ENCODE data around the gene ARID4B.
"Not testable (repeated sequence)": the region's sequence is repeated elsewhere in the genome, so short reads cannot be mapped to it uniquely, and the experiment has no call there.

The ARID4B gene

GRCh38 chr1:235221653-235222375, 106.2 kb downstream of the ARID4B start:
- DNase-seq: no peak

DNA sequence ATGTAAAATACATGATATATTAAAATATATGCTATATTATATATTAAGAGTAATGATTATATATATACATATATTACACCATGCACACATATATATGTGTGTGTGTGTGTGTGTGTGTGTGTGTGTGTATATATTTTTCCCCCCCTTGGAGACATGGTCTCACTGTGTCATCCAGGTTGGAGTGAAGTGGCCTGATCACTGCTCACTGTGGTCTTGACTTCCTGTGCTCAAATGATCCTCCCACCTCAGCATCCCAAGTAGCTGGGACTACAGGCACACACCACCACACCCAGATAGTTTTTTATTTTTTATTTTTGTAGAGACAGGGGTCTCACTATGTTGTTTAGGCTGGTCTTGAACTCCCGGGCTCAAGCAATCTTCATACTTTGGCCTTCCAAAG, 112.5 kb downstream of the ARID4B start:
- DNase-seq: no peak

DNA sequence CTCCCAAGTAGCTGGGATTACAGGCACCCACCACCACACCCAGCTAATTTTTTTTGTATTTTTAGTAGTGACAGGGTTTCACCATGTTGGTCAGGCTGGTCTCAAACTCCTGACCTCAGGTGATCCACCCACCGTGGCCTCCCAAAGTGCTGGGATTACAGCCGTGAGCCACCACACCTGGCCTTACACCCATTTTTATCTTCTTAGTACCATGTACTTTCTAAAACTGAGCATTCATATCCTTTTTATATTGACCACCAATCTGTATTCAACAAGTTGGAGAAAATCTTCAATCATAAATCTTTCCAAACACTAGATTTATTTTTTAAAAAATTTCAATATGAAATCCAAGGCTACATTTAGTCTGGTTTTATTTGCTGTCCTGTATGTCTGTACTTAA, 113.0 kb downstream of the ARID4B start:
- DNase-seq: not testable (repeated sequence)

DNA sequence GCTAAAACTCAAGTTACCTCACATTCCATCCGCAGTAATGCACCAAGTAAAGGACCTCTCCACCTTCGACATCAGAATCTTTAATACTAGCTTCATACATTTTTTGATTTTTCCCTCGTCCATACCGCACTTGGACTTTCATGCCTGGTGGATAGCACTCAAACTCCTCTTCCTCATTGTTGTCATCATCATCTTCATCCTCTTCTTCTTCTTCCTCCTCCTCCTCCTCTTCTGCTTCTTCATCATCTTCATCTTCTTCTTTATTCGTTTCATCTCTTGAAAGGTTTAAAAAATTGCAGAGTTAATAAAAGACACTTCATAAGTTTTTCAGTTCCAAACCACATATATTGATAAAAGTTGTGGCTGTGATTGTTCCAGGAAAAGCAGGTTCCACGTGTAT, 114.2 kb downstream of the ARID4B start:
- DNase-seq: no peak

DNA sequence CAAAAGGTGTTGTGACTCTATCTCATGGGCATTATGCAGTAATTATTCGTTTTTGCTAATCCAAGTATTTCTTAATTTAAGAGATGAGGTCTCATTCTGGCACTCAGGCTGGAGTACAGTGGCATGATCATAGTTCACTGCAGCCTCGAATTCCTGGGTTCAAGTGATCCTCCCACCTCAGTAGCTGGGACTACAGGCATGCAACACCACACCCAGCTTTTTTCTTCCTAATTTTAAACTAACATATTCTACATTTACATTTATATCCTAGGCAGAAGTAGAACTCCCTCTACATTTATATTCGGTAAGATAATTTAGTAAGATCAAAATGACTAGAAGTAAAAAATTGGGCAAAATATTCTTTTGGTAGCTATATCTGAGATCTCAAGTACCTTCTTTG, 116.5 kb downstream of the ARID4B start:
- no peak for DNase-seq

DNA sequence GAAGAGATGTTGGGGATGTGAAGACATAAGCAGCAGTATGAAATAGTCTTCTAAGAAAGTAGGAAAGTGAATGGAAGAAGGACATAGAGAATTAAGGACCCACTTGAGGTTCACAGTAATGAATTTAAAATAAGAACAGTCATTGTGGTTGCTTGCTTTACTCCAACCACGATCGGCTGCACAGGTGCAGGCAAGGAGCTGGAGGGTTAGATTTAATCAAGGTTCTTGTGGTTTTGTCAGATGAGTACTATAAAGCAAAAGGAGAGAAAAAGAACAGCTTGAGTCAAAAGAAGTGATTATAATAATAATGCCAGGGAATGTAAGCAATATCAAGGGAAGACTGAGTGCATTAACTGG, 120.8 kb downstream of the ARID4B start:
- no peak for DNase-seq

DNA sequence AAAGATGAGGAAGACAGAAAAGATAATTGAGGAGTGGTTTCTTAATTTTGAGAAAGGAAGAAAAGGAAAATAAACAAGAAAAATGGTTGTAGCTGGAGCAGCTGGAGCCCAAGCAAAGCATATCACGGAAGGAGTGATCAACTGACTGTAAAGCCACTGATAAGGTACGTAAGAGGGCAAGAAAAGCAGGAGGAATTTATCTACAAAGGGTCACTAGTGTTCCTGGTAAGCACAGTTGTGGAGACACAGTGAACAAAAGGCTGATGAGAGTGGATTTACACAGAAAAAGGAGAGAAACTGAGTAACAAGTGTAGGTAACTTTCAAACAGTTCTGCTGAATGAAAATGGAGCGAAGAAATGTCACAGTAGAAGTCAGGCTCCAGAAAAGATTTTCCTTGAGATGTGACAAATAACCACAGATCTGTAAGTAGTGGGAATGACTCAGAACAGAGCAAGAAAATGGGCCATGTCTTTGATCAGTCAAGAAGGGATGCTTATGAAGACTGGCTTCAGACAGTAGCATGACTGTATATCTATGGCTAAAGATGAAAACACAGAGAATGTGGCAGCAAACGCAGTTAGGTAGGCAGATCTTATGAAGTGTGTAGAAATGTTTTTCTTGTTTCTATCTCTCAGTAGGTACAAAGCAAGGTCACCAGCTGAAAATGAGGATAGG, 121.3 kb downstream of the ARID4B start:
- peak in 1 of 3 donors; percentile 7 for DNase-seq

- no peak for DNase-seq
Observed at GRCh38 chr1:235205687-235206086, 122.3 kb downstream of the ARID4B start.

DNA sequence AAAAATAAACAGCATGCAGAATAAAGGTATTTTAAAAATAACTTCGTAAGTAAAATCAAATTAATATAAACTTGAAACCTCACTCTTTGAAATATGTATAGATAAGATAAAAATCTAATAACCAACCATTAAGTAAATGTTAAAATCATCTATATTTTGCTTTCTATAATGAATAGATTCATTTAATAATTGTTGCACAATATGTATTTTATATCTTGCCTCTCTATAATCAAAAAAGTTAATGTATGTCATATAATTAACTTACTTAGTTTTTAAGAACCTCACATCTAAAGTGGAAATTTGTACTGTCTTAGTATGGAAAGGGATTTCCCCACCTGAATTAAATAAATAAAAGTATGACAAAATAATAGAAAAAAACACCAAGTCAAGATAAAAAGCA, 124.6 kb downstream of the ARID4B start:
- no peak for DNase-seq

- DNase-seq: not testable (repeated sequence)
Observed at GRCh38 chr1:235202447-235202846, 125.5 kb downstream of the ARID4B start.

DNA sequence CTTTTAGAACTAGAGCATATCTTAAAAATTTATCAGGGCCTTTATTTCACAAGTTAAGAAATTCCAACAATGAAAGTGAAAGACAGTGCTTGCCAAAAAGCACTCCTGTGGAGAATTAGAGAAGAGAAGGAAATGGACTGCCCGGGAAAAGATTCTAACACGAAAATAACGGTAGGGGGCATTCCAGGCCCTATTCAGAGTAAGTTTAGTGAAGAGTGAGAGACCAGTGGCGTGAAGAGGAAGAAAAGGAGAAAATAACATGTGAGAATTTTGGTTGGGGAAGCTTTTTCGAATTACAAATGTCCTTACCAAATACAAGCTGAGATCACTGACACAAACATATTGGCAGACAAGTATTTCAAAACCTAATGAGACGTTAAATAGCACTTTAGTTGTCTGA, 128.5 kb downstream of the ARID4B start:
- peak; percentile 45 to 52 (median 48) for DNase-seq

DNA sequence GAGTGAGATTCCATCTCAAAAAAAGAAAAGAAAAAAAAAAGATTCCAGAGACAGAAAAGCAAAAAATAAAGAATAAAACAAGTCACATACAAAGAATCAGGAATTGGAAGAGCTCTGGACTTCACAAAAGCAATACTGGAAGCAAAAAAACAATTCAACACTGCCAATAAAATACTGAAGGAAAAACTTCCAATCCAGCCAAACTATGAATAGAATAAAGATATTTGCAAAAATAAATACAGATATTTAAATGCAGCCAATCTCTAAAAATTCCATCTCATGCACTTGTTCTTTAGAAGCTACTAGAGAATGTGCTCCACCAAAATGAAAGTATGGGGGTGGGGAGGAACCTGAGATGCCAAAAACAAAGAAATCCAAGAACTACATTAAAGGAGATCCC, 137.5 kb downstream of the ARID4B start:
- DNase-seq: no peak

DNA sequence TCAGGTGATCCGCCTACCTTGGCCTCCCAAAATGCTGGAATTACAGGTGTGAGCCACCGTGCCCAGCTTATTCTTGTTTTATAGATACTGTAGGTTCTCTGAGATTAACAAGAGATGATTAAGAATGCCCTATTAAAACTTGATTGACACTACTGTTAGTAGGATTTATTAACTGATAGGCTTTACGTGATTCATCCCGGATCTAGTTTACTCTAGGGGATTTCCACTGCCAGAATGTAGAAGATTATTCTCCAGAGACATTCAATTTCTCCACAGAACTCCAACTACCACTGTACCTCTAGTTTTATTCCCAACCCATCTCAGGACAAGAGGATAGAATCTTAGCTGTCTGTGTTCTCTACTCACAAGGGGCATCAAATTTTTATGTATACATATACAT, 140.7 kb downstream of the ARID4B start:
- no peak for DNase-seq

- no peak for DNase-seq
Observed at GRCh38 chr1:235181561-235182245, 146.3 kb downstream of the ARID4B start.

- no peak for DNase-seq
Observed at GRCh38 chr1:235180916-235181460, 147.0 kb downstream of the ARID4B start.

- DNase-seq: no peak
Observed at GRCh38 chr1:235176486-235176885, 151.5 kb downstream of the ARID4B start.

GRCh38 chr1:235169986-235170385, 158.0 kb downstream of the ARID4B start:
- DNase-seq: no peak

DNA sequence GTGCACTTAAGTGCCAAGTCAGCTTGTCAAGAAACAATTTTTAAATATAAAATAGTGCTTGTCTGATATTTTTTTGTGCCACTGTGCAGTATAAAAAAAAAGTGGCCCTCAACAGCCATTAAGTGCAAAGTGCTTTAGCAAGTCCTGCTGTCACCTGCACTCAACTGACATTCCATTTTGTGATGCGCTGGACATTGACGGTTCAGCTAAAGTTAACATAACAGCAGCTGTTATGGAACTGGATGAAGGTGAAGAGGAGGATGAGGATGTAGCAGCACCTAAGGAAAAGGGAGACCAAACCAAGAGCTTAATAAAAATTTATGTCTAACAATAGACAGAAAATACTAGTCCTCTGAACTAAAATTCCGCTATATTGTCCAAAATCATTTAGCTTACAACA, 159.6 kb downstream of the ARID4B start:
- no peak for DNase-seq

GRCh38 chr1:235161685-235162327, 166.2 kb downstream of the ARID4B start:
- DNase-seq: no peak

DNA sequence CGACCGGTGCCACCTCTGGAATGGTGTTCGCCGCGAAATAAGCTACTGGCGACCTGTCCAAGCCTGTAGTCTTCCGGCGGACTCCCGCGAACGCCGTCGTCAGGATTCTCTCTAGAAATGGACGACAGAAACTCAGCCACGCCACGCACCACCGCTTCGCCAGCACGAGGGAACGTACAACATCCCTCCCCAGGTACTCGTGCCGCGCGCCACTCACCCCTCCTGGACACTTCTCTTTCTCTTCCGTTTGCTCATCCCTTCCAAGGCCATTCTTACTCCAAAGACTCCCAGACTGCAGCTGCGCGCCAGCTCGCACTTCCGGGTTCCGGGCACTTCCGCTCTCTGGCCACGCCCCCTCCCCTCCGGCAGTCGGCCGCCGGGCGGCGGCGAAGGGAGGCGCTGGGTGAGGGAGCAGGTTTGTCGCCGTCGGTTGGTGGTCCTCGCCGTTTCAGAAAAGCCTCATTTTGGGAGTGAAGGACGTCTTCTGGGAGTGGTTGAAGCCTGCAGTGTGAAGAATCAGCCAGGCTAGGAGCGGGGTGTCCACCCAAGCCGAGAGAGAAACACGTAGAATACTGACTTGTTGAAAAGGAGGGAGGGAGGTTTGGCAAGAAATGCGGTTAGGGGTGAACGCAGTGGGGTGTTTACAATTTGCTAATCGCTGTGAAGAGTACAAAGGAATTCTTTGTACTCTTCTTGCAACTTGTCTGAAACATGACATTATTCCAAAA, 166.9 kb downstream of the ARID4B start, which contains the start of gene RBM34:
TSS of gene RBM34 (minus strand) at position 294 of the 728 bp plus-strand sequence. CDS start at position 270, 24 bp downstream.
- peak; percentile 94 to 97 (median 96) for DNase-seq

GRCh38 chr1:235160383-235160956, 167.5 kb downstream of the ARID4B start:
- peak; percentile 43 to 56 (median 54) for DNase-seq

DNA sequence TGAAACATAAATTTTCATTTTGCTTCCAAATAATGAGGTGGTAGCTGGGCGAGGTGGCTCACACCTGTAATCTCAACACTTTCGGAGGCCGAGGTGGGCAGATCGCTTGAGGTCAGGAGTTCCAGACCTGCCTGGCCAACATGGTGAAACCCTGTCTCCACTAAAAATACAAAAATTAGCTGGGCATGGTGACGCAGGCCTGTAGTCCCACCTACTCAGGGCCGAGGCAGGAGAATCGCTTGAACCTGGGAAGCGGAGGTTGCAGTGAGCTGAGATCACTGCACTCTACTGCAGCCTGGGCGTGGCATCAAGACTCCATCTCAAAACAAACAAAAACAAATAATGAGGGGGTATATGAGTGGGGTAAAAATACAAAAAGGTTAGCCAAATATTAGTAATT, 168.0 kb downstream of the ARID4B start:
- DNase-seq: not testable (repeated sequence)

Data from suppressor macrophage treated with lipopolysaccharide for 1 hour (primary cell).